Measurements from ENCODE around the gene ATAD1. TPM values are rescaled to one million over a fixed set of nuclear protein-coding genes. Genes with fewer than 3 reads are reported as not detected.
A peak's percentile ranks its signal among the peaks of the same experiment; 100 is the strongest.

Gene ATAD1
- total RNA-seq, 1 experiment from 2014 or later, result 26.3 TPM

- H4K20me1 ChIP-seq (ENCODE audit: insufficient read depth), result peaks cover 7% of the 10 kb centered on the region
- peaks cover 9% of the 10 kb centered on the region for H3F3A ChIP-seq (ENCODE audit: insufficient read depth, low read depth)
- H3K9me2 ChIP-seq (ENCODE audit: insufficient read depth), result no peaks in the 10 kb centered on the region
- POLR2A ChIA-PET (ENCODE audit: unreplicated experiment), result no interaction called here
- peak overlapping the region; percentile 88 for H3K4me3 ChIP-seq
- intact Hi-C loops (cut with micrococcal nuclease; ENCODE audit: unreplicated experiment), result loop anchor here (5.0 kb wide), 1 partner anchor 46 kb away; the partner anchor contains the start of genes KLLN and PTEN
- H3K4me2 ChIP-seq, result peak overlapping the region; percentile 88
- no peaks in the 10 kb centered on the region for H3K9me3 ChIP-seq (ENCODE audit: insufficient read depth, low read depth)
- CTCF ChIA-PET, result no interaction called here
- no peaks in the 10 kb centered on the region for H3K27me3 ChIP-seq (ENCODE audit: insufficient read depth, low read depth)
- no peak overlapping the region; the same call in 1 of the 2 replicates for H2AFZ ChIP-seq
- H3K36me3 ChIP-seq (ENCODE audit: low read depth), result peaks cover 8% of the 10 kb centered on the region
- no TSS peak for BruUV-seq (replicated peaks)
- peak; percentile 45; the same call in 1 of the 2 replicates for TF ChIP-seq CTCF (conservative IDR thresholded peaks at IDR 0.05)
- no peak for TF ChIP-seq EZH2 (IDR thresholded peaks at IDR 0.05; ENCODE audit: low read depth)
- H3K4me1 ChIP-seq (replicated peaks; ENCODE audit: insufficient read depth), result peaks cover 24% of the 10 kb centered on the region
- no peak overlapping the region for H3K27ac ChIP-seq
- peaks cover 52% of the 10 kb centered on the region for H3K79me2 ChIP-seq (ENCODE audit: low read depth)
- DNase-seq, result no peak
Measured at GRCh38 chr10:87816163-87816897, 1.7 kb downstream of the ATAD1 start.

- Histone ChIP-seq H3K79me2 (ENCODE audit: low read depth) (peaks cover 19% of the 10 kb centered on the region), H3F3A (ENCODE audit: insufficient read depth, low read depth) (no peaks in the 10 kb centered on the region), H4K20me1 (ENCODE audit: insufficient read depth) (no peaks in the 10 kb centered on the region), H3K4me3 (no peak overlapping the region), H3K36me3 (ENCODE audit: low read depth) (peaks cover 22% of the 10 kb centered on the region), H3K27me3 (ENCODE audit: insufficient read depth, low read depth) (no peaks in the 10 kb centered on the region), H2AFZ (no peak overlapping the region), H3K9me3 (ENCODE audit: insufficient read depth, low read depth) (no peaks in the 10 kb centered on the region), H3K27ac (no peak overlapping the region), H3K4me1 (replicated peaks; ENCODE audit: insufficient read depth) (no peaks in the 10 kb centered on the region), H3K4me2 (no peak overlapping the region), H3K9me2 (ENCODE audit: insufficient read depth) (no peaks in the 10 kb centered on the region)
- TF ChIP-seq CTCF (conservative IDR thresholded peaks at IDR 0.05), result no peak
- TF ChIP-seq EZH2 (IDR thresholded peaks at IDR 0.05; ENCODE audit: low read depth), result no peak
- intact Hi-C loops (cut with micrococcal nuclease; ENCODE audit: unreplicated experiment), result no loop called here
- DNase-seq, result no peak
- POLR2A ChIA-PET (ENCODE audit: unreplicated experiment), result no interaction called here
- no TSS peak for BruUV-seq (replicated peaks)
- CTCF ChIA-PET, result no interaction called here
Measured at GRCh38 chr10:87804939-87805569, 13.0 kb downstream of the ATAD1 start.

- intact Hi-C loops (cut with micrococcal nuclease; ENCODE audit: unreplicated experiment), result no loop called here
- no peaks in the 10 kb centered on the region for H3K9me2 ChIP-seq (ENCODE audit: insufficient read depth)
- POLR2A ChIA-PET (ENCODE audit: unreplicated experiment), result no interaction called here
- no peaks in the 10 kb centered on the region for H3K4me1 ChIP-seq (replicated peaks; ENCODE audit: insufficient read depth)
- BruUV-seq (replicated peaks), result no TSS peak
- no peaks in the 10 kb centered on the region for H3K27me3 ChIP-seq (ENCODE audit: insufficient read depth, low read depth)
- H3K79me2 ChIP-seq (ENCODE audit: low read depth), result peaks cover 18% of the 10 kb centered on the region
- H3F3A ChIP-seq (ENCODE audit: insufficient read depth, low read depth), result no peaks in the 10 kb centered on the region
- TF ChIP-seq EZH2 (IDR thresholded peaks at IDR 0.05; ENCODE audit: low read depth) (no peak), CTCF (conservative IDR thresholded peaks at IDR 0.05) (no peak)
- H4K20me1 ChIP-seq (ENCODE audit: insufficient read depth), result no peaks in the 10 kb centered on the region
- no peak overlapping the region for H3K4me2 ChIP-seq
- H3K9me3 ChIP-seq (ENCODE audit: insufficient read depth, low read depth), result no peaks in the 10 kb centered on the region
- no peak overlapping the region for H2AFZ ChIP-seq
- no peak overlapping the region for H3K27ac ChIP-seq
- CTCF ChIA-PET, result no interaction called here
- H3K36me3 ChIP-seq (ENCODE audit: low read depth), result peaks cover 22% of the 10 kb centered on the region
- DNase-seq, result no peak
- H3K4me3 ChIP-seq, result no peak overlapping the region
Measured at GRCh38 chr10:87803831-87804230, 14.2 kb downstream of the ATAD1 start.
